NCI-H446 treated with DMSO at 0.1 percent for 48 hours (cell line): ENCODE data around the gene PNMT.
"Not testable (repeated sequence)": the region's sequence is repeated elsewhere in the genome, so short reads cannot be mapped to it uniquely, and the experiment has no call there.

Experiments
- DNase-seq: peaks from one replicate; lab custom pipeline; 2025; lab: John Stamatoyannopoulos, UW

PNMT gene

DNA sequence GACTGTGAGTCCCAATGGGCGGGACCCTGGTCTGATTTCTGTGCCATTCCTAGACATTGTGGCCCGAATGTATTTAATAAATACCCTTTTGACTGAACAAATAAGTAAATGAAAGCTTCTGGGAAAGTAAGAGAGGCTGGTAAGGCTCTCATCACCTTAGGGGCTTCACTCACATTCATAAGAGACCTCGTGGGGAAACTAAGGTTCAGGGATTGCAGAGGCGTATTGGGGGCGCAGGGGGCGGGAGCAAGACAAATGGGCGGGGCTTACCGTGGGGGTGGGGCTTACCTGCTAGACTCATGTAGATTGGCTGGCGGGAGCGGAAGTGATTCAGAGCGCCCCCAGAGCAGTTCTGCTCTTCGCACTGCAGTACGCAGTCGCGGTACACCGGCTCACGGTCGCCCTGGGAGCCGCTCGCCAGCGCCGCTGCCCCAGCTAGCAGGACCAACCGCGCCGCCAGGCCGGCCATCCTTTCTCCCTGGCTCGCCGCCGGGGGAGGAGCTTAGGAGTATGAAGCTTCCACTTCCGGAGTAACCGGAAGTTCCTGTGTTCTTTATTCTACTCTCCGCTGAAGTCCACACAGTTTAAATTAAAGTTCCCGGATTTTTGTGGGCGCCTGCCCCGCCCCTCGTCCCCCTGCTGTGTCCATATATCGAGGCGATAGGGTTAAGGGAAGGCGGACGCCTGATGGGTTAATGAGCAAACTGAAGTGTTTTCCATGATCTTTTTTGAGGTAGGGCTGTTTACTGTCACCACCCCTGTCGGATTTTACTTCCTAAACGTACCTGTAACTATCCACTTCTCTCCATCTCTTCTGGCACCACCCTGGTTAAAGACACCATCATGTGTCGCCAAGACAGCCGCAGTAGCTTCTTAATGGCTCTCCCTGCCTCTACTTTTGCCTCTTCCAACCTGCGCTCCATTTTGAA lies 19.6 kb downstream of the PNMT start, which contains the start of gene PGAP3:
PGAP3 (minus strand) TSS at position 512 of the 929 bp plus-strand sequence; CDS start at position 469, 43 bp downstream.
- DNase-seq, result peak; percentile 85

DNA sequence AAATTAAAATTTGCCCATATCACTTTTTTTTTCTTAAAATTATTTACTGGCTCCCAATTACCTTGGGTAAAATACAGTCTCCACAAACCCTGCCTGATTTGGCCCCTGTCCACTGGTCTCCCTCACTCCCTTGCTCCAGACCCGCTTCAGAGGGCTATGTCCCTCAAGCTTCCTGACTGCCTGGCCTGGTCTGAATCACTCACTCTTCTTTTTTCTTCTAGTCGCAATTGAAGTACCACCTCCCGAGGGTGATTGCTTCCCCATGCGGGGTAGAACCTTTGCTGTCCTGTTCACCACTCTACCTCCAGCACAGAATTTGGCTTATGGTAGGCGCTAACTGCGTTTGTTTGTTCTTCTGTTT lies 20.2 kb downstream of the PNMT start:
- DNase-seq, result no peak

DNA sequence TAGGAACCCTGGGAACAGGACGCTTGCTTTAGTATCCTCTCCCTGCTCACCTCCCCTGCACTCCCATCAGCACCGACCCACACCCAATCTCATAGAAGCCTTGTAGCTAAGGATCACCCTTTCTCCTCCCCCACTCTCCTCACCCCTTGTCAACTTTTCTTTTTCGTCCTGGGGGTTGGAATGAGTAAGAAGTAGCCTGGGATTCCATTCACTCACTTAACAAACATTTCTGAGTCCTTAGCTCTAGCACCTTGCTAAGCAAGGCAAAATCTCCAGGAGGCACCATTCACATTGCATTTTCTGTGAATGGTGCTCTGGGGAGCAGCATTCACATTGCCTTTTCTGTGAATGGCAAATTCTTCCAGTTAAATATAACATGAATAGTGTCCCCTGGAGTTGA lies 20.7 kb downstream of the PNMT start:
- DNase-seq, result no peak

DNA sequence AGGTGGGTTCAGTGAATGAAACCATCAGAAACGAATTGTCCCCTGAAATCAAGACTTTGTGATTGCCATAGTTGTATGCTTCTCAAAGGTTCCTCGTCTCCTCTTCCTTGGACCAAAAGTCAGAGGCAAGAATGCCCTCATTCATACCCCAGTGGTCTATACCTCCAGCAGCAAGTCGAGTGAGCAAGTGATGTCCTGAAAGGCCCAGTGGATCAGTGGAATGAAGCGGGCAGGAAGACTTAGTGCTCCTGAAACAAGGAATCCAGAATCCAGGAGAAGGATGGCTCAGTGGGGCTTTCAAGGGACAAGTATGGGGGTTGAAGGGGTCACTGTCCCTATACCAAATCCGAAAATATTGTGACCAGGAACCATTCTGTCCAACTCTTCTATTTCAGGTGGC lies 26.3 kb downstream of the PNMT start:
- DNase-seq, result no peak

DNA sequence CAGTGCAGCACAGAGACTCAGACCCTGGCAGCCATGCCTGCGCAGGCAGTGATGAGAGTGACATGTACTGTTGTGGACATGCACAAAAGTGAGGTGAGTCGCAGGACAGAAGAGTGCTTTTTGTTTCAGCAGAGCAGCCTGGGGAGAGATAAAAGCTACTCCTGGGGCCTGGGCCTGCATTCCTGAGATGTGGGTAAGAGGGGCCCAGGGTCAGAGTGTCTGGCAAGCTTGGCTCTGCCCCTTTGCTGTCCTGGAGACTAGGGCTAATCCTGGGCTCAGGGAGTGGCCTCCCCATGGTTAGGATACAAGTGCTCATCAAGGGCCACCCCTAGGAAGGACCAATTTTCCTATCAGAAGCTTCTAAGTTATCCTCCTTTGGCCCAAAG lies 26.8 kb downstream of the PNMT start:
- no peak for DNase-seq

DNA sequence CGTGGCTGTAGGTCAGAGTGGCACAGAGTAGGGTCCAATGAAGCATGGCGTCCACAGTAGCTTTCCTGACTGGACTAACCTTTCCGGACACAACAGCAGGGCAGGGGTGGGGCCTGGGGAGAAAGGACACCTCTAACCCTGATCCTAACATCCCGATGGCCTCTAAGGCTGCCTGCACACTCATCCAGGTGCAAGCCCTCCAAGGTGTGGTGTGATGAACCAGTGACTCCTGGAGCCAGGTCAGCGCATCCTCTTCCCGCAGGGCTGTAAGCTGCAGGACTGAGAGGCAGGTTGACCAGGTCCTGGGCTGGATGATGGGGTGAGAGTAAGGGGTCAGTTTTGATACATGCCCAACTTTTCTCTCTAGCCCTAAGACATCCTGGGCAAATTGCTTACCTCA lies 28.5 kb downstream of the PNMT start:
- DNase-seq, result no peak

DNA sequence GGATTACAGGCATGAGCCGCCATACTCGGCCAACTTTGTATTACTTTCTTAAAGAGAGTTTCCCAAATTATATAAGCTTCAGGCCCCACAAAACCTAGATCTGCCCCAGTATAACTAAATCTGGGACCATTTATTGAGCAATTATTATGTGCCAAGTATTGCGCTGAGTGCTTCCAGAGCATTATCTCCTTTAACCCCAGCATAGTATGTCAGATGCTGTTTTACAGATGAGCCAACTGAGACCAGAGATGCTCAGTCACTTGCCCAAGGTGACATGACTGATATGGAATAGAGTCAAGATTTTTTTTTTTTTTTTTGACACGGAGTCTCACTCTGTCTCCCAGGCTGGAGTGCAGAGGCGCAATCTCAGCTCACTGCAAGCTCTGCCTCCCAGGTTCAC lies 29.7 kb downstream of the PNMT start:
- DNase-seq, result no peak

DNA sequence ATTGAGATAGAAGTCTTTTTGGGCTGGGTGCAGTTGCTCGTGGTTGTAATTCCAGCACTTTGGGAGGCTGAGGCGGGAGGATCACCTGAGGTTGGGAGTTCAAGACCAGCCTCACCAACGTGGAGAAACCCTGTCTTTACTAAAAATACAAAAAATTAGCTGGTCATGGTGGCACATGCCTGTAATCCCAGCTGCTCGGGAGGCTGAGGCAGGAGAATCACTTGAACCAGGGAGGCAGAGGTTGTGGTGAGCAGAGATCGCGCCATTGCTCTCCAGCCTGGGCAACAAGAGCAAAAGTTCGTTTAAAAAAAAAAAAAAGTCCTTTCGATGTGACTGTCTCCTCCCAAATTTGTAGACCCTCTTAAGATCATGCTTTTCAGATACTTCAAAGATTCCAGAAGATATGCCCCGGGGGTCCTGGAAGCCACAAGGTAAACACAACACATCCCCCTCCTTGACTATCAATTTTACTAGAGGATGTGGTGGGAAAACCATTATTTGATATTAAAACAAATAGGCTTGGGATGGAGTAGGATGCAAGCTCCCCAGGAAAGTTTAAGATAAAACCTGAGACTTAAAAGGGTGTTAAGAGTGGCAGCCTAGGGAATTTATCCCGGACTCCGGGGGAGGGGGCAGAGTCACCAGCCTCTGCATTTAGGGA lies 31.0 kb downstream of the PNMT start:
- DNase-seq, result not testable (repeated sequence)

DNA sequence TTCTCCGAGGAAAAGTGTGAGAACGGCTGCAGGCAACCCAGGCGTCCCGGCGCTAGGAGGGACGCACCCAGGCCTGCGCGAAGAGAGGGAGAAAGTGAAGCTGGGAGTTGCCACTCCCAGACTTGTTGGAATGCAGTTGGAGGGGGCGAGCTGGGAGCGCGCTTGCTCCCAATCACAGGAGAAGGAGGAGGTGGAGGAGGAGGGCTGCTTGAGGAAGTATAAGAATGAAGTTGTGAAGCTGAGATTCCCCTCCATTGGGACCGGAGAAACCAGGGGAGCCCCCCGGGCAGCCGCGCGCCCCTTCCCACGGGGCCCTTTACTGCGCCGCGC lies 31.5 kb downstream of the PNMT start, which contains the start of gene ERBB2:
ERBB2 (plus strand) TSS at position 247 of the 330 bp plus-strand sequence. CDS start 175 bp downstream, outside the sequence.
- DNase-seq, result no peak

DNA sequence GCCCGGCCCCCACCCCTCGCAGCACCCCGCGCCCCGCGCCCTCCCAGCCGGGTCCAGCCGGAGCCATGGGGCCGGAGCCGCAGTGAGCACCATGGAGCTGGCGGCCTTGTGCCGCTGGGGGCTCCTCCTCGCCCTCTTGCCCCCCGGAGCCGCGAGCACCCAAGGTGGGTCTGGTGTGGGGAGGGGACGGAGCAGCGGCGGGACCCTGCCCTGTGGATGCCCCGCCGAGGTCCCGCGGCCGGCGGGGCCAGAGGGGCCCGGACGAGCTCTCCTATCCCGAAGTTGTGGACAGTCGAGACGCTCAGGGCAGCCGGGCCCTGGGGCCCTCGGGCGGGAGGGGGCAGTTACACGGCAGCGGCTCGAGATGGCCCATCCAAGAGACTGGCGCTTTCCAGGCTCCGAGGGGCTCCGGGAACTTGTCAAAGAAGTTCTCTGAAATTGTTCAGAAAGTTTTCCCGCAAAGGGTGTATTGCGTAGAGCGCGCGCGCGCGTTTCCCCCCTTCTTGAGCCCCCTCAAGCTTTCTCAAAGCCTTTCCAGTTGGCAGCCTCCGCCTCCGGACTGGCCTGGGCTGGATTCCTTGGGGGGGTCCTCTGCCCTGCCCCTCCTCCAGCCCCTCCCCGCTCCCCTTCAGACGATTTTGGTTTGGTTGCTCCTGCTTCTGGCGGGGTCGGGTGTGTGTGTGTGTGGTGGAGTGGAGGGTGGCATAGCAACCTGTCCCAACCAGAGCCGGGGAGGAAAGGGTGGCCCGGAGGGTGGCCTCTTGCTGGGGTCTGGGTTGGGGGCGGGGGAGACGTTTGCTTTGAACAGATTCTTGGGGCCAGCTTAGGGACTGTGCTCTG lies 32.1 kb downstream of the PNMT start:
- DNase-seq, result no peak

DNA sequence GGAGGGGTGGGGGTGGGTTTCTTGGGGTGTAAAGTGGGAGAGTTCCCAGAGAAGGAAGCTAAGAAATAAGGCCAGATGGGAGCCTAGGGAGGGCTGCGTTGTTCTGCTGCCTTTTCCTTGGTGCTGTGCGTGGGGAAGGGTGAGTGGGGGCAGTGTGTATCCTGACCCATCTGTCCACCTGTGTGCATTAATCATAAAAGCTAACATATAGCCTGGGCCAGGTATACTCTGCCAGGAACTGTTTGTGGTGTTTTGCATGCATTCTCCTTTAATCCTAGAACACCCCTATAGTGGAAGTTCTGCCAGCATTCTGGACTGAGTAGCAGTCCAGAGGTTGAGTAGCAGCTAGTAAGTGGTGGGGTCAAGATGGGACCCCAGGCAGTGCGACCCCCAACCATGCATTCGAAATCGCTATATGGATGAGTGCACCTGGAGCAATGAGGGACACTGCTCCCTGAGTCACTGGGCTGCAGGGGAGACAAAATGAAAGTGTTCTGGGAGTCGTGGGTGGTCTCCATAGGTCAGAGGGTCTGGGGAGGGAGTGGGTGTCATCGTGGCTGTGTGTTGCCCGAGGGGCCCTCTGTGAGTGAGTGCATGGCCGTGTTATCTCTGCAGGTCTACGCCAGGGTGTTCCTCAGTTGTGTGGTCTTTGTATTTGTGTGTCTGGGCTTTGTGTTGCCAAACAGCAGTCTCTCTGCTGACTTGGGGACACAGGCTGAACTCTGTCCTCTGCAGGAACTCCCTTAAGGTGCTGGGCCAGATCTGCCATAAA lies 32.9 kb downstream of the PNMT start:
- no peak for DNase-seq

DNA sequence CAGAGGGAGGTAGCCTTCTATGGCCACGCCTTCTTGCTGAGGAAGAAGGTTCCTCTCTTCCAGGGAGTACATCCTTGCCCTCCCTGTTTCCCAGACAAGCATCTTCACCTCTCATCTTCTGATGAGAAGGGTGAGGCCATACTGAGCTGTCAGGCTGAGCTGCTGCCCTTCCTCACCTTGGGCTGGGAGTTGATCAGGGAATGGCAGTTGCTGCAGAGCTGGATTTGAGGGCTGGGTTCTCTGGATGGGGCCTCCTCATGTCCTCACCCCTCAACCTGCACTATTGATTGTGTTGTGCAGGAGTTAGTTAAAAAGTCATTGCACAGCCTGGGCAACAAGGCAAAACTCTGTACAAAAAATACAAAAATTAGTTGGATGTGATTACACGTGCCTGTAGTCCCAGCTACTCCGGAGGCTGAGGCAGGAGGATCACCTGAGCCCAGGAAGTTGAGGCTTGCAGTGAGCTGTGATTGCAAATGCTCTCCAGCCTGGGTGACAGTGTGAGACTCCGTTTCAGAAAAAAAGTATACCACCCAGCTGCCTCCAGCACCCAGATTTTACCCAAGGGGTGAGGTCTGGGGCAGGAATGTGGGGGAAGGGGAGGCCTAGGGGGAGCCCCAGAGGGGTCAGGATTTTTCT lies 33.6 kb downstream of the PNMT start:
- DNase-seq, result no peak

DNA sequence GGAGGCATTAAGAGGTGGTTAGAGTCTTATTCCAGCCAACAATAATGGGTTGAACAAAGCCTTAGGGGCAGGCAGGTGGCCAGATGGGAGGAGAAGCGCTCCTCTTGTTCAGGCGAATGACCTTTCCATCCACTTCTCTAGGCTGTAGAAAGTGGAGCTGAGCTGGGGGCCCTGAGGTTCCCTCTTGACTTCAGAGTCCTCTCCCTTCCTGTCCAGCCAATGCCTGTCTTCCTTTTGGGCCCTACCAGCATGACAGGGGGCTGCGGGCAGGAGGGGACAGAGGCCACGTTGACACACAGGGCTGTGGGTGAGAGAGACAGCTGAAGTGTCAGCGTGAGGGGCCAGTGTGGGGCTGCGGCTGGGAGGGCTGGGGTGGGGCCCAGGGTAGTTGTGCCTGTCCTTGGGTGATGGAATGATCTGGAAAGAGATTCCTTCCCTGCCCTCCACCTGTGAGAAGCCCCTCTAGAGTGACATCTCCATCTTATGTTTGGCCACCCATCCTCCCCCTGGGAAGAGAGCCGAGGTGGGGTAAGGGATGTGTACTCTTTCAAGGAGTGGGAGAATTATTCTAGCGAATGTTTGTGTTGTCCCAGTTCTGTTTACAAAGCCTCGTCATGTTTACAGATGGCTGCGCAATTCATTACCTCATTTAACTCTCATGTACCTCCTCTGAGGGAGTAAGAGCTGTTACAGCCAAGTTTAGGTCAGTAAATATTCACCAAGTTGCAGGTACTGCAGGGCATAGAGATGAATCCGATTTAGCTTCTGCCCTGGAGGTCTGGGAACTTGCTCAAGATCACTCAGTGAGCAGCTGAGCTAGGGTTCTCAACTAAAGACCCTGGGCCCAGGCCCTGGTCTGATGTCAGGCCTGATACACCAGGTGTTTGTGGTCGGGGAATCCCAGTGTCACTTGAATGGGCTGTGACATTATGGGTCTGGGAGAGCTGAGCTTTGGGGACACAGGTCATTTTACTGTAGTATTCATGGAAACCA lies 34.9 kb downstream of the PNMT start:
- no peak for DNase-seq

DNA sequence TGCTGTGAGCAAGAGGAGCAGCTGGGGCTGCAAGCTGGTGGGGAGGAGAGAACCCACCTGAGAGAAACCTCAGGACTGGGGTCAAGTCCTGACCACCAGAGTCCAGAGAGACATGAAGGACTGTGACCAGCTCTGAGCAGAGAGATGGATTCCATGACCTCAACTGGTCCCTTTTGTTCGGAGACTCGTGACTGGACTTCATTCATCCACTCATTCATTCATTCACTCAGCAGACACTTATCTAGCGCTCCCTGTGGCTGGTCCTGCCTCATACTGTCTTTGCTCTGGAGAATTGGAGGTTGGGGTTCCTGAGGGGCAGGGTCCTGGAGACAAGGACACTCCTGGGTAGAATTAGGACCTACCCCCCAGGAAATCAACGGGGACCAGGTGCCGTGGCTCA lies 35.7 kb downstream of the PNMT start:
- no peak for DNase-seq

DNA sequence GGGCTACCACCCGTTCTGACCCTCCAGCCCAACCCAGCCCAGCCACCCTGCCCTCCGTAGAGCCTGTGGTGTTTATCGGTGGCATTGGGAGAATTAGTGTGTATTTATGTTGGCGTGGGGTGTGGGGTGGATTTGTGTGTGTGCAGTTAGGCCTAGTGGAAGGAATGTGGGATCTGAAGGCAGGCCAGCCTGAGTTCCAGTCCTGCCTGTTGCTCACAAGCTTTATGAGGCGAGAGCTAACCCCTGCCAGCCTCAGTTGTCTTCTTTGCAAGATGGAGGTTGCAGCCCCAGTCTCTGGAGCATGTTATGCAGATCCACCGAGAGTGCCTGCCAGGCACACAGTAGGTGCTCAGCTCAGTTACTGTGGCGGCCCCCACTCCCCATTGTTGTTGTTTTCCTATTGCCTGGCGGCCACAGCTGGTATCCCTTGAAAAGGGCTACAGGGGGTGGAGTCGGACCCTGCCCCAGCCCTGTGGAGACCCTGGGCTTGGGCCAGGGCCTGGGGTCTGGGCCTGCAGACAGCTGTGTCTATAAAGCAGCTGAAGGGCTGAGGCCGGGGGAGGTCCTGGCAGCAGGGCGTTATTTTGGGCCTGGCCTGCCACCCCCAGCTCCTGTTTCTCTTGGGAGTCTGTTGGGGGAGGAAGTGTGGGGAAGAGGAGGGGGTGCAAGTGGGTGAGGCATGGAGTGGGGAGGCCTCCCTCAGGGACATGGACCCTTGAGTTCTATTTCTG lies 36.7 kb downstream of the PNMT start:
- DNase-seq, result no peak

DNA sequence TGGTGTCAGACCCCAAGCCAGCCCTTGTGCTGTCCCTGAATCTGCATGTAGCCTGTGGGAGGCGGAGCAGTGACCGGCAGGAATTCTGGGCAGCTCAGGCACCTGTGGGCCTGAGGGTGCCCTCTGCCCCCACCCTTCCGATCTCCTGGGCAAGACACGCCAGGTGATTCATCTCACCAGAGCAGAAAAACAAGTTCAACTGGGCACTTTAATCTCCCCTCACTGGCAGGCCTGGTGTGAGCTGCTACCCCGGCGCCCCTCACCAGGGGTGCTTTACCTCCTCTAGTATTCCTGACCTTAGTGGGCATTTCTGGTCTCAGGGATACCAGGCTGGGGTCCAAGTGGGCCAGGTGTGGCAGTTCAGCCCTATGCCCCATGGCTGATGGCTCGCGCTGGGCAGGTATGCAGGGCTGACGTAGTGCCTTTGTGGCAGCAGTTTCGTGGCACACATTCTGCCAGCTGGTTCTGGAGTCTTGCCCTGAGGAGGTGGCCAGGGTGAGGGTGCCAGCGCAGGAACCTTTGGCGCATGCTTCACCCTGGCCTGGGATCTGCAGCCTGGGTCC lies 37.6 kb downstream of the PNMT start:
- DNase-seq, result no peak

DNA sequence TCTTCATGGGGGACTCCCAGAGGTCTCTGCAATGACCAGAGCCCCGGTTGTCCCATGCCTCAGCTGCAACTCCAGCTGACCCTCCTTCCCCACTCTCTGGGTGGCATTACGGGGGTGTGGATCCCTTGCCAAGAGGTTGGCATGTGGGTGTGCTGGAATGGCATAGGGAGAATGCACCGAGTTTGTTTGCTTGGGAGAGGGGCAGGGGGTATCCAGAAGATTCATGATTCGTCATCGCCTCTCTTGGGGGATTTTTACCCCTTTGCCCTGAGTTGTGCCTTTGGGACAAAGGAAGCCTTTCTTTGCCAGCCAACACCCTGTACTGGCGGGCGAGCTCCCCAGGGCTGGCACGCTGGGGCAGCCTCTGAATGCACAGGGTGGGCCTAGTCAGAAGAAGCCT lies 38.1 kb downstream of the PNMT start:
- DNase-seq, result no peak

DNA sequence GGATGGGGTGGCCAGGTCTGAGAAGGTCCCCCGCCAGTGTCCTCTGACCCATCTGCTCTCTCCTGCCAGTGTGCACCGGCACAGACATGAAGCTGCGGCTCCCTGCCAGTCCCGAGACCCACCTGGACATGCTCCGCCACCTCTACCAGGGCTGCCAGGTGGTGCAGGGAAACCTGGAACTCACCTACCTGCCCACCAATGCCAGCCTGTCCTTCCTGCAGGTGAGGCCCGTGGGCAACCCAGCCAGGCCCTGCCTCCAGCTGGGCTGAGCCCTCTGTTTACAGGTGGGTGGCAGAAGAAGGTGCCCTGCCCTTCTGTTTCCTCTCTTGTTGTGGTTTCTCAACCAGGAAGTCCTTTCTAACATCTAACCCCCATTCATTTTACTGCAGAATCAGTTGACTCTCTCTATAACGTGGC lies 38.7 kb downstream of the PNMT start:
- DNase-seq, result no peak
